GM12878 (cell line): Measurements from ENCODE around the gene SEMA4A. TPM values are rescaled to one million over a fixed set of nuclear protein-coding genes. Genes with fewer than 3 reads are reported as not detected.

ENCODE experiments used
- BHLHE40 ChIP-seq, 2 experiments: fragments of 450-650 bp in 1 of 2; IDR thresholded peaks; 2 replicates each; pipeline ENCODE4 v1.6.1; 2011 to 2017; ENCODE audit warnings: low read depth in 2 of 2, borderline replicate concordance in 1 of 2, improper control_type of control experiment in 1 of 2, low read length in 1 of 2, mild to moderate bottlenecking in 1 of 2
- CBFB ChIP-seq: IDR thresholded peaks from 2 replicates; pipeline ENCODE4 v1.6.1; 2016; ENCODE audit warnings: antibody characterized with exemption, low read depth
- EED ChIP-seq: sonication (generic); IDR thresholded peaks from 2 replicates; pipeline ENCODE4 v1.6.1; 2016; ENCODE audit warnings: antibody characterized with exemption, low read depth
- FOS ChIP-seq: IDR thresholded peaks from 3 replicates; pipeline ENCODE4 v1.6.1; 2011; ENCODE audit warnings: borderline replicate concordance; ENCODE audit not compliant: insufficient read length; ENCODE audit errors: extremely low read depth
- HDAC6 ChIP-seq: fragments of 200-600 bp; sonication (generic); IDR thresholded peaks from one replicate; pipeline ENCODE4 v1.8.0; 2017; ENCODE audit warnings: antibody characterized with exemption; ENCODE audit not compliant: unreplicated experiment
- HDGF ChIP-seq: fragments of 450-650 bp; IDR thresholded peaks from 2 replicates; pipeline ENCODE4 v1.6.1; 2016; ENCODE audit warnings: antibody characterized with exemption
- IKZF1 ChIP-seq: fragments of 450-650 bp; conservative IDR thresholded peaks from 2 replicates; pipeline ENCODE4 v1.6.1; 2017; ENCODE audit warnings: antibody characterized with exemption, mild to moderate bottlenecking
- JUNB ChIP-seq: IDR thresholded peaks from 2 replicates; pipeline ENCODE4 v1.6.1; 2016; ENCODE audit warnings: antibody characterized with exemption, mild to moderate bottlenecking
- MTA2 ChIP-seq: fragments of 450-650 bp; IDR thresholded peaks from 2 replicates; pipeline ENCODE4 v1.6.1; 2016; ENCODE audit warnings: low read depth, mild to moderate bottlenecking, moderate library complexity
- MTA3 ChIP-seq: IDR thresholded peaks from 2 replicates; pipeline ENCODE4 v1.6.1; 2012; ENCODE audit warnings: low read length, inconsistent platforms, borderline replicate concordance
- MXI1 ChIP-seq: fragments of 150-350 bp; IDR thresholded peaks from 2 replicates; pipeline ENCODE4 v1.6.1; 2011; ENCODE audit warnings: low read depth, mild to moderate bottlenecking, inconsistent platforms, low read length, improper control_type of control experiment
- PAX5 ChIP-seq: IDR thresholded peaks from 2 replicates; pipeline ENCODE4 v1.6.1; 2011; ENCODE audit warnings: low read depth, low read length, borderline replicate concordance
- PAX8 ChIP-seq: fragments of 450-650 bp; IDR thresholded peaks from 2 replicates; pipeline ENCODE4 v1.6.1; 2017; ENCODE audit warnings: mild to moderate bottlenecking, moderate library complexity
- POLR2A ChIP-seq: IDR thresholded peaks from 2 replicates; pipeline ENCODE4 v1.6.1; 2011; ENCODE audit warnings: low read depth, mild to moderate bottlenecking, low read length
- POLR2AphosphoS2 ChIP-seq: IDR thresholded peaks from 2 replicates; pipeline ENCODE4 v1.6.1; 2011; ENCODE audit warnings: low read depth, mild to moderate bottlenecking, low read length, improper control_type of control experiment, moderate library complexity
- RAD21 ChIP-seq: IDR thresholded peaks from 2 replicates; pipeline ENCODE4 v1.6.1; 2011; ENCODE audit warnings: mild to moderate bottlenecking, low read depth, low read length, moderate library complexity; ENCODE audit not compliant: insufficient read depth
- RFX5 ChIP-seq: IDR thresholded peaks from 2 replicates; pipeline ENCODE4 v1.6.1; 2011; ENCODE audit warnings: low read depth, low read length, improper control_type of control experiment
- SP1 ChIP-seq: IDR thresholded peaks from one replicate; pipeline ENCODE4 v1.6.1; 2011; ENCODE audit warnings: low read depth, low read length
- TARDBP ChIP-seq: IDR thresholded peaks from 2 replicates; pipeline ENCODE4 v1.6.1; 2016; ENCODE audit warnings: borderline replicate concordance
- YY1 ChIP-seq: IDR thresholded peaks from 2 replicates; pipeline ENCODE4 v1.6.1; 2011; ENCODE audit warnings: low read depth, mild to moderate bottlenecking, low read length
- ZNF217 ChIP-seq: fragments of 450-650 bp; IDR thresholded peaks from 2 replicates; pipeline ENCODE4 v1.6.1; 2017; ENCODE audit warnings: antibody characterized with exemption, mild to moderate bottlenecking
- ZNF24 ChIP-seq: fragments of 450-650 bp; IDR thresholded peaks from 2 replicates; pipeline ENCODE4 v1.6.1; 2017; ENCODE audit warnings: antibody characterized with exemption, mild to moderate bottlenecking
- ZSCAN29 ChIP-seq: fragments of 450-650 bp; IDR thresholded peaks from 2 replicates; pipeline ENCODE4 v1.6.1; 2017; ENCODE audit warnings: mild to moderate bottlenecking, moderate library complexity
- polyA plus RNA-seq, 11 experiments: library from polyadenylated mRNA; depleted of rRNA in 4 of 11; unstranded in 6 of 11; stranded (reverse) in 5 of 11; fragments of >200 nt; fragmentation: Nextera tagmentation in 4 of 11; fragmentation: Illumina TruSeq in 1 of 11; extraction: Ambion mirVana in 4 of 11; extraction: Trizol in 1 of 11; gene quantifications; 1 replicate in 1 of 11; 2 replicates in 10 of 11; pipeline versions ENCODE4 v1.2.1 to v1.2.3, GENCODE V29; 2011 to 2016; ENCODE audit warnings: inconsistent platforms in 2 of 11, missing spikeins in 2 of 11, low read depth in 1 of 11
- total RNA-seq, 4 experiments: library from RNA; depleted of rRNA in 3 of 4; stranded (reverse); fragments of >200 nt in 3 of 4; fragmentation: Illumina TruSeq in 1 of 4; extraction: Trizol in 1 of 4; gene quantifications; 2 replicates each; pipeline versions ENCODE4 v1.2.1 to v1.2.3, GENCODE V29; 2013 to 2021
- TF ChIP-seq, protein P1 (sequence below), 3 experiments: IDR thresholded peaks in 2 of 3; conservative IDR thresholded peaks in 1 of 3; 2 replicates each; pipeline ENCODE4 v1.5.1; 2011; ENCODE audit warnings: low read depth in 3 of 3, low read length in 3 of 3, mild to moderate bottlenecking in 3 of 3, control low read depth in 2 of 3, moderate library complexity in 2 of 3, inconsistent platforms in 1 of 3, mixed read lengths in 1 of 3; ENCODE audit not compliant: control insufficient read depth in 2 of 3, insufficient read depth in 1 of 3; ENCODE audit errors: extremely low read depth in 1 of 3
- TF ChIP-seq, protein P2 (sequence below): IDR thresholded peaks from 2 replicates; pipeline ENCODE4 v1.6.1; 2011; ENCODE audit warnings: mild to moderate bottlenecking, low read depth, low read length, moderate library complexity; ENCODE audit not compliant: insufficient replicate concordance
- TF ChIP-seq, protein P3 (sequence below): fragments of 450-650 bp; IDR thresholded peaks from 2 replicates; pipeline ENCODE4 v1.6.1; 2016; ENCODE audit warnings: mild to moderate bottlenecking
- TF ChIP-seq, protein P4 (sequence below): IDR thresholded peaks from 2 replicates; pipeline ENCODE4 v1.6.1; 2011; ENCODE audit warnings: low read depth, mild to moderate bottlenecking, low read length, moderate library complexity, borderline replicate concordance; ENCODE audit errors: extremely low read depth

The SEMA4A gene
- total and polyA plus RNA-seq, 10 of the 15 experiments (the other 5 are each of a cell fraction or from before 2014, with no cell fraction given), result 2.6 to 64.2 (median 32.8) TPM

DNA sequence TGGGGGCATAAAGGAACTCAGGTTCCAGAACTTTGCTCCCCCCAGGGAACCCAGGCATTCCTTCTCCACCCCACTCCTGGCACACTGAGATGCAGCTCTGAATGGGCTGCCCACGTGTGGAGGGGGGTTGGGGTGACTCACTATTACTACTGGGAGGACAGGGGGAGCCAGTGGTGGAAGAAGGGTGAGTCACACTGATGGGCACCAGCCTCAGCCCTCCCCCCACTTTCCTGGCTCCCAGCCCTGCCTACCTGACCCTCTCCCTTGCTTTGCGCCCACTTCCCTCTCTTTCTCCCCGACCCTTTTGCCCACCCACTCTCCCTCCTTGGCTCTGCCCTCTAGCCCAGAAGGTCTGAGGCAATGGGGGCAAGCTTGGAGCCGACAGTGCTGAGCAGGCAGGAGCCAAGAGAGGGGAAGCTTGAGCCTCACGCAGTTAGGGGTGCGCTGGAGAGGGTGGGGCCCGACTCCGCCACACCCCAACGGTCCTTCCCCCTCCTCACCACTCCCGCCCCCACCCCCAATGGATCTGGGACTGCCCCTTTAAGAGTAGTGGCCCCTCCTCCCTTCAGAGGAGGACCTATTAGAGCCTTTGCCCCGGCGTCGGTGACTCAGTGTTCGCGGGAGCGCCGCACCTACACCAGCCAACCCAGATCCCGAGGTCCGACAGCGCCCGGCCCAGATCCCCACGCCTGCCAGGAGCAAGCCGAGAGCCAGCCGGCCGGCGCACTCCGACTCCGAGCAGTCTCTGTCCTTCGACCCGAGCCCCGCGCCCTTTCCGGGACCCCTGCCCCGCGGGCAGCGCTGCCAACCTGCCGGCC, 39.1 kb upstream of the SEMA4A start, which contains the start of gene LMNA (continued):
- TF ChIP-seq, protein P1, sequence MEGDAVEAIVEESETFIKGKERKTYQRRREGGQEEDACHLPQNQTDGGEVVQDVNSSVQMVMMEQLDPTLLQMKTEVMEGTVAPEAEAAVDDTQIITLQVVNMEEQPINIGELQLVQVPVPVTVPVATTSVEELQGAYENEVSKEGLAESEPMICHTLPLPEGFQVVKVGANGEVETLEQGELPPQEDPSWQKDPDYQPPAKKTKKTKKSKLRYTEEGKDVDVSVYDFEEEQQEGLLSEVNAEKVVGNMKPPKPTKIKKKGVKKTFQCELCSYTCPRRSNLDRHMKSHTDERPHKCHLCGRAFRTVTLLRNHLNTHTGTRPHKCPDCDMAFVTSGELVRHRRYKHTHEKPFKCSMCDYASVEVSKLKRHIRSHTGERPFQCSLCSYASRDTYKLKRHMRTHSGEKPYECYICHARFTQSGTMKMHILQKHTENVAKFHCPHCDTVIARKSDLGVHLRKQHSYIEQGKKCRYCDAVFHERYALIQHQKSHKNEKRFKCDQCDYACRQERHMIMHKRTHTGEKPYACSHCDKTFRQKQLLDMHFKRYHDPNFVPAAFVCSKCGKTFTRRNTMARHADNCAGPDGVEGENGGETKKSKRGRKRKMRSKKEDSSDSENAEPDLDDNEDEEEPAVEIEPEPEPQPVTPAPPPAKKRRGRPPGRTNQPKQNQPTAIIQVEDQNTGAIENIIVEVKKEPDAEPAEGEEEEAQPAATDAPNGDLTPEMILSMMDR (IDR thresholded peaks at IDR 0.05 in 2 of 3, conservative IDR thresholded peaks at IDR 0.05 in 1 of 3; ENCODE audit: control insufficient read depth in 2 of 3, extremely low read depth in 1 of 3, insufficient read depth in 1 of 3, low read depth in 3 of 3, low read length in 3 of 3), result no peak
- TF ChIP-seq POLR2AphosphoS2 (peak; percentile 73; the same call in 1 of the 2 replicates), PAX8 (no peak), TARDBP (no peak), HDAC6 (no peak), ZNF217 (no peak), HDGF (peak; percentile 94; the same call in 1 of the 2 replicates), EED (no peak), FOS (no peak), POLR2A (peak; percentile 82), MTA3 (no peak), MXI1 (peak; percentile 34; the same call in 1 of the 2 replicates), SP1 (peak; percentile 22), ZNF24 (no peak), RAD21 (no peak), PAX5 (peak; percentile 29; the same call in 1 of the 2 replicates), IKZF1 (peak; percentile 35; the same call in 1 of the 2 replicates), YY1 (0 out of 2 replicates have a peak, but pooled peaks have one; percentile 24), BHLHE40 (IDR thresholded peaks at IDR 0.05; ENCODE audit: borderline replicate concordance in 1 of 2, low read depth in 2 of 2, low read length in 1 of 2) (peak in 1 of 2 experiments; percentile 46; a peak in 2 of 4 replicates), ZSCAN29 (no peak), MTA2 (0 out of 2 replicates have a peak, but pooled peaks have one; percentile 53), JUNB (no peak), RFX5 (peak; percentile 24; the same call in 1 of the 2 replicates), CBFB (no peak)
- TF ChIP-seq, protein P2, sequence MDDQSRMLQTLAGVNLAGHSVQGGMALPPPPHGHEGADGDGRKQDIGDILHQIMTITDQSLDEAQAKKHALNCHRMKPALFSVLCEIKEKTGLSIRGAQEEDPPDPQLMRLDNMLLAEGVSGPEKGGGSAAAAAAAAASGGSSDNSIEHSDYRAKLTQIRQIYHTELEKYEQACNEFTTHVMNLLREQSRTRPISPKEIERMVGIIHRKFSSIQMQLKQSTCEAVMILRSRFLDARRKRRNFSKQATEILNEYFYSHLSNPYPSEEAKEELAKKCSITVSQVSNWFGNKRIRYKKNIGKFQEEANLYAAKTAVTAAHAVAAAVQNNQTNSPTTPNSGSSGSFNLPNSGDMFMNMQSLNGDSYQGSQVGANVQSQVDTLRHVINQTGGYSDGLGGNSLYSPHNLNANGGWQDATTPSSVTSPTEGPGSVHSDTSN, result no peak
- TF ChIP-seq, protein P3, sequence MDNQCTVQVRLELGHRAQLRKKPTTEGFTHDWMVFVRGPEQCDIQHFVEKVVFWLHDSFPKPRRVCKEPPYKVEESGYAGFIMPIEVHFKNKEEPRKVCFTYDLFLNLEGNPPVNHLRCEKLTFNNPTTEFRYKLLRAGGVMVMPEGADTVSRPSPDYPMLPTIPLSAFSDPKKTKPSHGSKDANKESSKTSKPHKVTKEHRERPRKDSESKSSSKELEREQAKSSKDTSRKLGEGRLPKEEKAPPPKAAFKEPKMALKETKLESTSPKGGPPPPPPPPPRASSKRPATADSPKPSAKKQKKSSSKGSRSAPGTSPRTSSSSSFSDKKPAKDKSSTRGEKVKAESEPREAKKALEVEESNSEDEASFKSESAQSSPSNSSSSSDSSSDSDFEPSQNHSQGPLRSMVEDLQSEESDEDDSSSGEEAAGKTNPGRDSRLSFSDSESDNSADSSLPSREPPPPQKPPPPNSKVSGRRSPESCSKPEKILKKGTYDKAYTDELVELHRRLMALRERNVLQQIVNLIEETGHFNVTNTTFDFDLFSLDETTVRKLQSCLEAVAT, result 0 out of 2 replicates have a peak, but pooled peaks have one; percentile 38
- TF ChIP-seq, protein P4, sequence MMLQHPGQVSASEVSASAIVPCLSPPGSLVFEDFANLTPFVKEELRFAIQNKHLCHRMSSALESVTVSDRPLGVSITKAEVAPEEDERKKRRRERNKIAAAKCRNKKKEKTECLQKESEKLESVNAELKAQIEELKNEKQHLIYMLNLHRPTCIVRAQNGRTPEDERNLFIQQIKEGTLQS, result 0 out of 2 replicates have a peak, but pooled peaks have one; percentile 2
